HEK293T (cell line): ENCODE results near the gene TCF20.

Experiments used
- ARNT ChIP-seq: fragments of 450-650 bp; IDR thresholded peaks from 2 replicates; pipeline ENCODE4 v1.6.1; 2017; ENCODE audit warnings: mild to moderate bottlenecking
- BHLHE40 ChIP-seq: fragments of 450-650 bp; IDR thresholded peaks from 2 replicates; pipeline ENCODE4 v1.6.1; 2016; ENCODE audit warnings: mild to moderate bottlenecking, moderate library complexity, borderline replicate concordance
- FOXA1 ChIP-seq: fragments of 450-650 bp; IDR thresholded peaks from 2 replicates; pipeline ENCODE4 v1.6.1; 2016; ENCODE audit warnings: mild to moderate bottlenecking
- FOXK2 ChIP-seq: fragments of 450-650 bp; IDR thresholded peaks from 2 replicates; pipeline ENCODE4 v1.6.1; 2016; ENCODE audit warnings: mild to moderate bottlenecking
- SUZ12 ChIP-seq: fragments of 450-650 bp; IDR thresholded peaks from 2 replicates; pipeline ENCODE4 v1.6.1; 2016; ENCODE audit warnings: mild to moderate bottlenecking
- ZNF384 ChIP-seq: fragments of 450-650 bp; IDR thresholded peaks from 2 replicates; pipeline ENCODE4 v1.6.1; 2016
- TF ChIP-seq, protein P1 (sequence below): fragments of 450-650 bp; IDR thresholded peaks from 2 replicates; pipeline ENCODE4 v1.6.1; 2016

DNA sequence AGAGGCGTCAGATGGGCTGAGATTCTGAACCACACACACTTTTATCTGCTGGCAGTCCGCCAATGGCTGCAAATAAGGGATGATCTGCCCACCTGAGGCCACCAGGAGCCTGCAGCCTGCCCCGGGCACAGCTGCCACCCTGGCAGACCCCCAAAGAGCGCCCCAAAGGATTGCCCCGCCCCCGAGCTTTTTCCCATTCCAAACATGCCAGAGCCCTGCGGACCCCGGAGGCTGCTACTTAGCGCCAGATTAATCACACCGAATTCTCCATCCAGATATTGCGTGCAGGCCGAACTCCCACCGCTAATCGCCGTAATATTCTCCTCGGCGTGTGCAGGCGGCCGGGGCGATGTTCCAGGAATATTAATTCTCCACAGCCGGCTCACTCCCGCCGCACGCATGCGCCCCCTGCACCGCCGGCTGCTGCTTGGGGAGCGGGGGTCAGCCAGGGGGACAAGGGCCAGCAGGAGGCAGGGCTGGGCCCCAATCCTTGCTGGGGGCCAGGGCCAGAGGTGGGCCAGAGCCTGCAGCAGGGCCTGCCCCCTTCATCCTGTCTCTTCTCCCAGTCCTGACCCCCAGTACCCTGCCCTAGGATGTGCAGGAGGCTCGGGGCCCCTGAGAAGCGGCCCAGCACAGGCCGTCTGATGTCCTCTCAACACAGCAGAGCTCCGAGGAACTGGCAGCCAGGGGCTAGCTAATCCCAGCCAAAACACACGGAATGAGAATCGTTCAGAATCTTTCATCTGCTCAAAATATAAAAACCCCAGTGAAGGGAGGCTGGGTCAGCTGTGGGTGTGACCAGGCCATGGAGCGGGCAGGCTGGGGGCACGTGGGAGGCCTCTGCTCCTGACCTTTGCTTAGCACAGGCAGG lies 19.5 kb upstream of the TCF20 start:
- TF ChIP-seq FOXK2 (no peak), ZNF384 (no peak), SUZ12 (no peak), BHLHE40 (no peak), FOXA1 (no peak), ARNT (no peak)
- TF ChIP-seq, protein P1, sequence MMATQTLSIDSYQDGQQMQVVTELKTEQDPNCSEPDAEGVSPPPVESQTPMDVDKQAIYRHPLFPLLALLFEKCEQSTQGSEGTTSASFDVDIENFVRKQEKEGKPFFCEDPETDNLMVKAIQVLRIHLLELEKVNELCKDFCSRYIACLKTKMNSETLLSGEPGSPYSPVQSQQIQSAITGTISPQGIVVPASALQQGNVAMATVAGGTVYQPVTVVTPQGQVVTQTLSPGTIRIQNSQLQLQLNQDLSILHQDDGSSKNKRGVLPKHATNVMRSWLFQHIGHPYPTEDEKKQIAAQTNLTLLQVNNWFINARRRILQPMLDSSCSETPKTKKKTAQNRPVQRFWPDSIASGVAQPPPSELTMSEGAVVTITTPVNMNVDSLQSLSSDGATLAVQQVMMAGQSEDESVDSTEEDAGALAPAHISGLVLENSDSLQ, result no peak
